HepG2 (cell line): ENCODE data around the gene RBP4. TPM values are rescaled to one million over a fixed set of nuclear protein-coding genes. Genes with fewer than 3 reads are reported as not detected.

ENCODE experiments used
- ATF1 ChIP-seq: IDR thresholded peaks from 2 replicates; pipeline ENCODE4 v1.6.1; 2016; ENCODE audit warnings: mild to moderate bottlenecking, control low read depth
- CBX2 ChIP-seq, 2 experiments: fragments of 200-600 bp in 1 of 2; sonication (generic); formaldehyde crosslinking in 1 of 2; IDR thresholded peaks; 2 replicates each; pipeline versions ENCODE4 v1.7.0 to v1.8.1; 2018 to 2022; ENCODE audit warnings: low read depth in 2 of 2, low read length in 1 of 2, mild to moderate bottlenecking in 1 of 2, missing genetic modification reagents in 1 of 2
- ELF4 ChIP-seq: sonication (generic); formaldehyde crosslinking; IDR thresholded peaks from 2 replicates; pipeline ENCODE4 v1.5.0; 2020; ENCODE audit warnings: missing genetic modification reagents, mild to moderate bottlenecking, moderate library complexity, borderline replicate concordance
- EP300 ChIP-seq, 3 experiments: sonication (generic) in 1 of 3; formaldehyde crosslinking in 1 of 3; IDR thresholded peaks; 2 replicates each; pipeline versions ENCODE4 v1.5.1 to v1.6.1; 2011 to 2020; ENCODE audit warnings: low read depth in 2 of 3, low read length in 2 of 3, borderline replicate concordance in 1 of 3, improper control_type of control experiment in 1 of 3, mild to moderate bottlenecking in 1 of 3, missing genetic modification reagents in 1 of 3, moderate library complexity in 1 of 3
- ERF ChIP-seq: IDR thresholded peaks from 2 replicates; pipeline ENCODE4 v1.6.1; 2018; ENCODE audit warnings: missing biosample characterization, missing genetic modification reagents
- HNRNPUL1 ChIP-seq: fragments of 200-400 bp; formaldehyde crosslinking; IDR thresholded peaks from 2 replicates; pipeline ENCODE4 v1.6.1; 2017; ENCODE audit warnings: low read depth, mild to moderate bottlenecking, low read length, moderate library complexity
- IKZF1 ChIP-seq: fragments of 450-650 bp; IDR thresholded peaks from 2 replicates; pipeline ENCODE4 v1.7.1; 2016
- MBD4 ChIP-seq: IDR thresholded peaks from 2 replicates; pipeline ENCODE4 v1.6.1; 2012; ENCODE audit warnings: low read length, inconsistent platforms, borderline replicate concordance
- MIER3 ChIP-seq: IDR thresholded peaks from 2 replicates; pipeline ENCODE4 v1.6.1; 2016; ENCODE audit warnings: missing compliant biosample characterization, borderline replicate concordance
- PAF1 ChIP-seq: IDR thresholded peaks from 2 replicates; pipeline ENCODE4 v1.6.1; 2016; ENCODE audit warnings: missing genetic modification reagents, missing compliant biosample characterization
- SKIL ChIP-seq: sonication (generic); formaldehyde crosslinking; IDR thresholded peaks from 2 replicates; pipeline ENCODE4 v1.8.0; 2022; ENCODE audit warnings: missing genetic modification reagents, mild to moderate bottlenecking, moderate library complexity, borderline replicate concordance
- U2AF1 ChIP-seq: fragments of 200-400 bp; formaldehyde crosslinking; optimal IDR thresholded peaks from 2 replicates; pipeline ENCODE3; 2017; ENCODE audit warnings: mild to moderate bottlenecking, low read depth, low read length
- ZBED4 ChIP-seq: sonication (generic); formaldehyde crosslinking; IDR thresholded peaks from 2 replicates; pipeline ENCODE4 v1.4.0; 2020; ENCODE audit warnings: missing genetic modification reagents, borderline replicate concordance
- ZFP91 ChIP-seq: sonication (generic); formaldehyde crosslinking; IDR thresholded peaks from 2 replicates; pipeline ENCODE4 v1.9.0; 2022; ENCODE audit warnings: missing genetic modification reagents, mild to moderate bottlenecking, borderline replicate concordance
- ZNF180 ChIP-seq: sonication (generic); formaldehyde crosslinking; IDR thresholded peaks from 2 replicates; pipeline ENCODE4 v1.4.0; 2020; ENCODE audit warnings: low read depth, missing genetic modification reagents, borderline replicate concordance
- ZNF20 ChIP-seq: sonication (generic); formaldehyde crosslinking; IDR thresholded peaks from 2 replicates; pipeline ENCODE4 v1.4.0; 2020; ENCODE audit warnings: mild to moderate bottlenecking, moderate library complexity, missing genetic modification reagents
- ZNF337 ChIP-seq: sonication (generic); formaldehyde crosslinking; IDR thresholded peaks from 2 replicates; pipeline ENCODE4 v1.5.1; 2020; ENCODE audit warnings: missing genetic modification reagents, low read depth, mild to moderate bottlenecking, borderline replicate concordance
- ZNF709 ChIP-seq: sonication (generic); formaldehyde crosslinking; IDR thresholded peaks from 2 replicates; pipeline ENCODE4 v1.5.0; 2020; ENCODE audit warnings: mild to moderate bottlenecking, missing genetic modification reagents
- polyA plus RNA-seq, 8 experiments: library from polyadenylated mRNA; depleted of rRNA in 3 of 8; stranded (reverse) in 7 of 8; unstranded in 1 of 8; fragments of >200 nt; fragmentation: Illumina TruSeq in 4 of 8; extraction: Trizol in 4 of 8; gene quantifications; 2 replicates each; pipeline versions ENCODE4 v1.2.1 to v1.2.3, GENCODE V29; 2011 to 2016; ENCODE audit warnings: low read depth in 4 of 8, missing spikeins in 1 of 8, mixed read lengths in 1 of 8; ENCODE audit not compliant: insufficient read depth in 1 of 8
- total RNA-seq, 5 experiments: library from RNA; depleted of rRNA; stranded (reverse); fragments of >200 nt; fragmentation: Illumina TruSeq; extraction: Trizol; gene quantifications; 2 replicates each; pipeline ENCODE4 v1.2.3, GENCODE V29; 2016; ENCODE audit warnings: low read depth in 1 of 5

Gene RBP4
- total and polyA plus RNA-seq, 2 of the 13 experiments (the other 11 are each of a cell fraction or from before 2014, with no cell fraction given), result 642 to 931 TPM

DNA sequence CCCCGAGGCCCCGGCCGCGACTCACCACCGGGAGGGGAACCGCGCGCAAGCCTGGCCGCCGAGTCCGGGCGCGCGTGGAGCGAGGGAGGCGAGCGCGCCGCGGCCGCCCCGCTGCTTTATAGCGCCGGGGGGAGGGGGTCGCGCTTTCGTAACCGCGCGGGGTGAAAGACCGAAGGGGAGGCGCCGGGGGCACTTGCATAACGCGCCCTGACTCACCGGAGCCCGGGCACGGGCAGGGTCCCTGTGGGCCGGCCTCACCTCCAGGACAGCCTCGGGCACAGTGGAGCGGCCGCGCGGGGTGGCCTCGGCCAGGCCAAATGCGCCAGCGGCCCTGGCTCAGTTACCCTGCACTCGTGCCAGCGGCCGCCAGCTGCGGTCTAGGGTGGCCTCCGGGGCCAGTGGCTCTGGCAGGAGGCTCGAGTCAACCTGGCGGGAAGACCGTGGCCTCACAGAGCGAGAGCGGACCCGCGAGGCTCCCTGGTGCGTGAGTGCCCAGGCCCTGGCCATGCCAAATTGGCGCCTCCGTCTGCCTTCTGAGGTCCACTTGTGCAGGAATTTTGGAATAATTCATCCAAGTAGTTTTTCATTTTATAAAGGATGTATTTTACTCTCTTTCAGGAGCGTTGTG lies at the start of gene RBP4 (continued):
- TF ChIP-seq ZFP91 (CRISPR knock-in tag) (peak; percentile 83), PAF1 (CRISPR knock-in tag) (no peak), CBX2 (IDR thresholded peaks at IDR 0.05; ENCODE audit: low read depth, low read length) (no peak), CBX2 (CRISPR knock-in tag; IDR thresholded peaks at IDR 0.05; ENCODE audit: low read depth) (0 out of 2 replicates have a peak, but pooled peaks have one; percentile 31), EP300 (IDR thresholded peaks at IDR 0.05; ENCODE audit: low read depth in 2 of 2, low read length in 2 of 2) (peak; percentile 74 to 82), EP300 (CRISPR knock-in tag; IDR thresholded peaks at IDR 0.05; ENCODE audit: borderline replicate concordance) (peak; percentile 70), ZNF180 (CRISPR knock-in tag) (no peak), ZNF709 (CRISPR knock-in tag) (peak; percentile 93), ELF4 (no peak), SKIL (CRISPR knock-in tag) (peak; percentile 87), ZNF20 (CRISPR knock-in tag) (no peak), ZNF337 (CRISPR knock-in tag) (no peak), U2AF1 (no peak), IKZF1 (no peak), ERF (peak; percentile 72), MBD4 (no peak), HNRNPUL1 (peak; percentile 75; the same call in 1 of the 2 replicates), MIER3 (CRISPR knock-in tag) (no peak), ZBED4 (CRISPR knock-in tag) (peak; percentile 51; the same call in 1 of the 2 replicates), ATF1 (CRISPR knock-in tag) (no peak)
